HL-60 (cell line): Measurements from ENCODE around the gene SLC6A6.

Experiments used
- CTCF ChIP-seq: IDR thresholded peaks from one replicate; pipeline ENCODE4 v1.5.1; 2011; ENCODE audit warnings: low read length, control low read depth, inconsistent platforms; ENCODE audit not compliant: insufficient read depth
- POLR2AphosphoS5 ChIP-seq: IDR thresholded peaks from 2 replicates; pipeline ENCODE4 v1.6.1; 2012; ENCODE audit warnings: low read depth

- no peak for TF ChIP-seq CTCF
- no peak for TF ChIP-seq POLR2AphosphoS5
Measured at GRCh38 chr3:14376348-14377043, 25.9 kb upstream of the SLC6A6 start.
